ENCODE results near the gene CMTM5.

- TF ChIP-seq CTCF (conservative IDR thresholded peaks at IDR 0.05; ENCODE audit: low read length) (no peak), EZH2phosphoT487 (IDR thresholded peaks at IDR 0.05; ENCODE audit: borderline replicate concordance, low read depth, low read length) (no peak)
Measured at GRCh38 chr14:23372509-23372908, 4.3 kb upstream of the CMTM5 start, which contains the start of gene IL25.

Measured in OCI-LY7 (cell line).